SK-N-SH (cell line): ENCODE data around the gene RGMA. TPM values are rescaled to one million over a fixed set of nuclear protein-coding genes. Genes with fewer than 3 reads are reported as not detected.

Experiments used
- CTCF ChIA-PET: fragments of 300-600, 350-600 bp; formaldehyde crosslinking; extraction: SDS; loops from one replicate; lab custom pipeline; 2021; lab: Yijun Ruan, JAX
- POLR2A ChIA-PET: fragments of 350-600 bp; sonication (Branson Sonifier 250); formaldehyde crosslinking; extraction: SDS; loops from one replicate; lab custom pipeline; 2020; ENCODE audit warnings: antibody characterized with exemption, inconsistent platforms; lab: Yijun Ruan, JAX
- DNase-seq: peaks from one replicate; pipeline ENCODE4 v3.0.0; 2012
- H2AFZ ChIP-seq: fragments of 200-600 bp; sonication (generic); 2 replicates; pipeline ENCODE4 v1.8.1; 2016; ENCODE audit warnings: antibody characterized with exemption, mild to moderate bottlenecking, low read depth
- H3F3A ChIP-seq: fragments of 200-600 bp; sonication (generic); replicated peaks from 2 replicates; pipeline ENCODE3; 2016; ENCODE audit warnings: antibody characterized with exemption, mild to moderate bottlenecking; ENCODE audit not compliant: insufficient read depth
- H3K27ac ChIP-seq, 2 experiments: fragments of 200-500 bp in 1 of 2; fragments of 200-600 bp in 1 of 2; sonication (Bioruptor generic) in 1 of 2; sonication (generic), shearing (Covaris generic) in 1 of 2; 2 replicates each; pipeline versions ENCODE4 v1.5.1 to v1.6.1; 2014 to 2016; ENCODE audit warnings: low read depth in 2 of 2, inconsistent platforms in 1 of 2, low read length in 1 of 2, mild to moderate bottlenecking in 1 of 2, mixed read lengths in 1 of 2
- H3K27me3 ChIP-seq: fragments of 200-600 bp; sonication (generic), shearing (Covaris generic); 2 replicates; pipeline ENCODE4 v1.6.1; 2016; ENCODE audit warnings: mixed run types; ENCODE audit not compliant: insufficient read depth
- H3K36me3 ChIP-seq, 2 experiments: fragments of 200-500 bp in 1 of 2; fragments of 200-600 bp in 1 of 2; sonication (Bioruptor generic) in 1 of 2; sonication (generic) in 1 of 2; replicated peaks in 1 of 2; 2 replicates each; pipeline versions ENCODE3 to v1.5.1; 2014 to 2016; ENCODE audit warnings: low read length in 1 of 2, mild to moderate bottlenecking in 1 of 2; ENCODE audit not compliant: insufficient read depth in 2 of 2, control insufficient read depth in 1 of 2
- H3K4me1 ChIP-seq, 2 experiments: fragments of 200-500 bp in 1 of 2; fragments of 200-600 bp in 1 of 2; sonication (Bioruptor generic) in 1 of 2; sonication (generic), shearing (Covaris generic) in 1 of 2; 2 replicates each; pipeline versions ENCODE4 v1.5.1 to v1.6.1; 2014 to 2016; ENCODE audit warnings: low read depth in 1 of 2, low read length in 1 of 2, mixed run types in 1 of 2; ENCODE audit not compliant: insufficient read depth in 2 of 2, control insufficient read depth in 1 of 2
- H3K4me2 ChIP-seq: fragments of 200-600 bp; sonication (generic), shearing (Covaris generic); 2 replicates; pipeline ENCODE4 v1.6.1; 2017; ENCODE audit warnings: mixed run types
- H3K4me3 ChIP-seq, 2 experiments: fragments of 200-500 bp in 1 of 2; fragments of 200-600 bp in 1 of 2; sonication (Bioruptor generic) in 1 of 2; sonication (generic), shearing (Covaris generic) in 1 of 2; 2 replicates each; pipeline versions ENCODE4 v1.5.1 to v1.8.1; 2014 to 2016; ENCODE audit warnings: low read depth in 2 of 2, inconsistent platforms in 1 of 2, low read length in 1 of 2, mild to moderate bottlenecking in 1 of 2, mixed read lengths in 1 of 2, moderate library complexity in 1 of 2
- H3K79me2 ChIP-seq: fragments of 200-600 bp; sonication (generic); 2 replicates; pipeline ENCODE4 v1.8.1; 2017; ENCODE audit warnings: mild to moderate bottlenecking; ENCODE audit not compliant: insufficient read depth
- H3K9ac ChIP-seq: fragments of 200-600 bp; sonication (generic); 2 replicates; pipeline ENCODE4 v1.6.1; 2017; ENCODE audit warnings: mixed run types
- H3K9me2 ChIP-seq: fragments of 200-600 bp; sonication (generic); 2 replicates; pipeline ENCODE4 v1.6.1; 2017; ENCODE audit warnings: mixed run types
- H3K9me3 ChIP-seq: fragments of 200-600 bp; sonication (generic); 2 replicates; pipeline ENCODE4 v1.6.1; 2017; ENCODE audit warnings: mixed run types, mild to moderate bottlenecking, moderate library complexity
- H4K20me1 ChIP-seq: fragments of 200-600 bp; sonication (generic); 2 replicates; pipeline ENCODE4 v1.6.1; 2017; ENCODE audit warnings: mild to moderate bottlenecking, mixed run types; ENCODE audit not compliant: insufficient read depth
- CHD2 ChIP-seq: fragments of 150-350 bp; IDR thresholded peaks from 2 replicates; pipeline ENCODE4 v1.6.1; 2018; ENCODE audit warnings: low read length; ENCODE audit not compliant: partially characterized antibody
- GABPA ChIP-seq: IDR thresholded peaks from 2 replicates; pipeline ENCODE4 v1.4.0; 2012; ENCODE audit warnings: low read depth, mild to moderate bottlenecking
- MEF2A ChIP-seq: IDR thresholded peaks from 2 replicates; pipeline ENCODE4 v1.4.0; 2012; ENCODE audit warnings: low read depth, borderline replicate concordance
- NFIC ChIP-seq: IDR thresholded peaks from 2 replicates; pipeline ENCODE4 v1.4.0; 2012; ENCODE audit warnings: borderline replicate concordance
- SIN3A ChIP-seq: IDR thresholded peaks from 2 replicates; pipeline ENCODE4 v1.6.1; 2012; ENCODE audit warnings: low read depth, mild to moderate bottlenecking, low read length, moderate library complexity, borderline replicate concordance
- SMC3 ChIP-seq: IDR thresholded peaks from 2 replicates; pipeline ENCODE4 v1.6.1; 2012; ENCODE audit warnings: low read depth, low read length, improper control_type of control experiment
- TCF12 ChIP-seq: IDR thresholded peaks from 2 replicates; pipeline ENCODE4 v1.4.0; 2012
- YY1 ChIP-seq: IDR thresholded peaks from 2 replicates; pipeline ENCODE4 v1.4.0; 2012; ENCODE audit warnings: low read depth, mild to moderate bottlenecking
- WGBS: methylation state at CpG from one replicate; pipeline ENCODE4 v1.1.6; 2017; ENCODE audit warnings: low lambda C conversion rate; 5-methylcytosine and 5-hydroxymethylcytosine counted together
- polyA plus RNA-seq, 3 experiments: library from polyadenylated mRNA; depleted of rRNA; stranded (reverse); fragments of >200 nt; gene quantifications; 2 replicates each; pipeline ENCODE4 v1.2.3, GENCODE V29; 2012
- TF ChIP-seq, protein P1 (sequence below): IDR thresholded peaks from 2 replicates; pipeline ENCODE4 v1.6.1; 2012; ENCODE audit warnings: mild to moderate bottlenecking, low read depth, low read length, moderate library complexity
- TF ChIP-seq, protein P2 (sequence below): IDR thresholded peaks from 2 replicates; pipeline ENCODE4 v1.4.0; 2012; ENCODE audit warnings: low read depth, borderline replicate concordance
- TF ChIP-seq, protein P3 (sequence below): IDR thresholded peaks from 2 replicates; pipeline ENCODE4 v1.4.0; 2012; ENCODE audit warnings: low read depth, borderline replicate concordance
- TF ChIP-seq, protein P4 (sequence below): IDR thresholded peaks from 2 replicates; pipeline ENCODE4; 2012

The RGMA gene
- polyA plus RNA-seq, 1 of the 3 experiments (the other 2 are of a cell fraction) = 1.5 TPM

DNA sequence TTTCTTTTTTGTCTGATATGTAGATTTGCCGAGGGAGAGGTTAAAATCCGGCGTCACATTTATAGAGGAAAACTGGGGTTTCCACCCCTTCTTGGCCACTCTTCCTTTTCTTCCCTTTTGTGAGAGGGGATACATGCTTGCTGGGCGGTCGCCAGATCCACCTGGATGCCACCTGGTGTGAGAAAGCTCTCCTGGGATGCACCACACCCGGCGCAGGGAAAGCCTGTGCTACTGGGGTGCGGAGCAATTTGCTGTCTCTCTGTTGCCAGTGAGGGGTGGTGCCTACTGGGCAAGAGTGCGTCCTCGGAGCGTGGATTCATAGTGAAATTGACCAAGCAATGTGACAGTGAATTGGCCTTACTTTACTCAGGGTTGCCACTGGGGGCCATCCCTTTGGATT, 2.5 kb upstream of the RGMA start:
- Histone ChIP-seq H3K9ac (no peak overlapping the region), H3K9me2 (no peaks in the 10 kb centered on the region), H2AFZ (no peak overlapping the region), H3K27me3 (peaks cover 35% of the 10 kb centered on the region; the same call in 1 of the 2 replicates), H3K36me3 (no peaks in the 10 kb centered on the region), H4K20me1 (no peaks in the 10 kb centered on the region), H3K4me1 (peaks cover 0 to 8% of the 10 kb centered on the region in 2 experiments; a peak in 1 of 4 replicates), H3K9me3 (no peaks in the 10 kb centered on the region), H3K79me2 (no peaks in the 10 kb centered on the region), H3K27ac (no peak overlapping the region), H3F3A (no peaks in the 10 kb centered on the region), H3K4me2 (no peak overlapping the region), H3K4me3 (no peak overlapping the region)
- TF ChIP-seq, protein P1, sequence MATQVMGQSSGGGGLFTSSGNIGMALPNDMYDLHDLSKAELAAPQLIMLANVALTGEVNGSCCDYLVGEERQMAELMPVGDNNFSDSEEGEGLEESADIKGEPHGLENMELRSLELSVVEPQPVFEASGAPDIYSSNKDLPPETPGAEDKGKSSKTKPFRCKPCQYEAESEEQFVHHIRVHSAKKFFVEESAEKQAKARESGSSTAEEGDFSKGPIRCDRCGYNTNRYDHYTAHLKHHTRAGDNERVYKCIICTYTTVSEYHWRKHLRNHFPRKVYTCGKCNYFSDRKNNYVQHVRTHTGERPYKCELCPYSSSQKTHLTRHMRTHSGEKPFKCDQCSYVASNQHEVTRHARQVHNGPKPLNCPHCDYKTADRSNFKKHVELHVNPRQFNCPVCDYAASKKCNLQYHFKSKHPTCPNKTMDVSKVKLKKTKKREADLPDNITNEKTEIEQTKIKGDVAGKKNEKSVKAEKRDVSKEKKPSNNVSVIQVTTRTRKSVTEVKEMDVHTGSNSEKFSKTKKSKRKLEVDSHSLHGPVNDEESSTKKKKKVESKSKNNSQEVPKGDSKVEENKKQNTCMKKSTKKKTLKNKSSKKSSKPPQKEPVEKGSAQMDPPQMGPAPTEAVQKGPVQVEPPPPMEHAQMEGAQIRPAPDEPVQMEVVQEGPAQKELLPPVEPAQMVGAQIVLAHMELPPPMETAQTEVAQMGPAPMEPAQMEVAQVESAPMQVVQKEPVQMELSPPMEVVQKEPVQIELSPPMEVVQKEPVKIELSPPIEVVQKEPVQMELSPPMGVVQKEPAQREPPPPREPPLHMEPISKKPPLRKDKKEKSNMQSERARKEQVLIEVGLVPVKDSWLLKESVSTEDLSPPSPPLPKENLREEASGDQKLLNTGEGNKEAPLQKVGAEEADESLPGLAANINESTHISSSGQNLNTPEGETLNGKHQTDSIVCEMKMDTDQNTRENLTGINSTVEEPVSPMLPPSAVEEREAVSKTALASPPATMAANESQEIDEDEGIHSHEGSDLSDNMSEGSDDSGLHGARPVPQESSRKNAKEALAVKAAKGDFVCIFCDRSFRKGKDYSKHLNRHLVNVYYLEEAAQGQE = no peak
- TF ChIP-seq SIN3A = no peak
- TF ChIP-seq, protein P2, sequence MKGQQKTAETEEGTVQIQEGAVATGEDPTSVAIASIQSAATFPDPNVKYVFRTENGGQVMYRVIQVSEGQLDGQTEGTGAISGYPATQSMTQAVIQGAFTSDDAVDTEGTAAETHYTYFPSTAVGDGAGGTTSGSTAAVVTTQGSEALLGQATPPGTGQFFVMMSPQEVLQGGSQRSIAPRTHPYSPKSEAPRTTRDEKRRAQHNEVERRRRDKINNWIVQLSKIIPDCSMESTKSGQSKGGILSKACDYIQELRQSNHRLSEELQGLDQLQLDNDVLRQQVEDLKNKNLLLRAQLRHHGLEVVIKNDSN = no peak
- POLR2A ChIA-PET = no interaction called here
- DNase-seq = no peak
- CTCF ChIA-PET = interaction anchor here (0.6 to 2.2 kb wide), 4 partner anchors 16 to 1498 kb away, joined by 4 to 12 read pairs (median 4); no protein-coding TSS in a partner anchor
- WGBS = 77% methylated on average over 11 of the region's 11 CpGs

DNA sequence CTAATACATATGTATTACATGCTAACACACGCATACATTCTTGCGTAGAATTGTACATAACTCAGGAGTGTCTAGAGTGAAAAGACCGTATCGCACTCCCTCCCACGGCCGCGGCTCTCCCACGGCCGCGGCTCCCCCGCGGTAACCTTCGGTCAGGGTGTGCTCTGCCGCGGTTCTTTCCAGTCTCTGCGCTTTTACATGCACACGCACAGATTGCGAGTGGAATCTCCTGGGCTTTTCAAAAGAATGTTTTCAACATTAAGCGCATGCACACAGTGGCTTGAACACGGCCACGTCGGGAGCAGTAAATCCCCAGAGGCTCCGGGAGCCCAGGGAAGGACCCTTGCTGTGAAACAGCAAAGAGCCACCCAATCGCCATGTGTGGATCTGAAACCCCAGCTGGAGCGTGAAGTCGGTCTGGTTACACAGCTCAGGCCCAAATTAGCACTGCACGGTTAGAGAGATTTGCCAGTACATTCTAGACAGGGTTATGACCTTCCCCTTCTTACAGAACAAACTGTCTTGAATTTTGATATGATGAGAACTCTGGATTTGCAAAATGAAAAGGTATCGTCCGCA, 805 bp upstream of the RGMA start:
- 36% methylated on average over 20 of the region's 29 CpGs for WGBS
- H3K4me3 ChIP-seq = no peak overlapping the region; a peak in 1 of 4 replicates
- POLR2A ChIA-PET = interaction anchor here (0.6 kb wide), 1 partner anchor 631 kb away, joined by 3 read pairs; no protein-coding TSS in a partner anchor
- no peaks in the 10 kb centered on the region for H3K9me3 ChIP-seq
- no peak overlapping the region for H3K9ac ChIP-seq
- H3K27ac ChIP-seq = no peak overlapping the region
- 0 out of 2 replicates have a peak overlapping the region, but pooled peaks have one; percentile 28 for H3K4me2 ChIP-seq
- H3K9me2 ChIP-seq = no peaks in the 10 kb centered on the region
- CTCF ChIA-PET = interaction anchor here (1.0 to 2.2 kb wide), 4 partner anchors 13 to 1030 kb away, joined by 3 to 12 read pairs (median 4); no protein-coding TSS in a partner anchor
- no peaks in the 10 kb centered on the region for H3F3A ChIP-seq
- DNase-seq = no peak
- H3K27me3 ChIP-seq = peaks cover 45% of the 10 kb centered on the region; the same call in 1 of the 2 replicates
- no peaks in the 10 kb centered on the region for H4K20me1 ChIP-seq
- H3K36me3 ChIP-seq = no peaks in the 10 kb centered on the region
- no peaks in the 10 kb centered on the region for H3K79me2 ChIP-seq
- H2AFZ ChIP-seq = no peak overlapping the region
- H3K4me1 ChIP-seq = peaks cover 0 to 8% of the 10 kb centered on the region in 2 experiments; a peak in 1 of 4 replicates
- no peak for TF ChIP-seq GABPA
- TF ChIP-seq CHD2 = no peak
- no peak for TF ChIP-seq TCF12
- TF ChIP-seq YY1 = no peak
- no peak for TF ChIP-seq NFIC
- TF ChIP-seq, protein P3, sequence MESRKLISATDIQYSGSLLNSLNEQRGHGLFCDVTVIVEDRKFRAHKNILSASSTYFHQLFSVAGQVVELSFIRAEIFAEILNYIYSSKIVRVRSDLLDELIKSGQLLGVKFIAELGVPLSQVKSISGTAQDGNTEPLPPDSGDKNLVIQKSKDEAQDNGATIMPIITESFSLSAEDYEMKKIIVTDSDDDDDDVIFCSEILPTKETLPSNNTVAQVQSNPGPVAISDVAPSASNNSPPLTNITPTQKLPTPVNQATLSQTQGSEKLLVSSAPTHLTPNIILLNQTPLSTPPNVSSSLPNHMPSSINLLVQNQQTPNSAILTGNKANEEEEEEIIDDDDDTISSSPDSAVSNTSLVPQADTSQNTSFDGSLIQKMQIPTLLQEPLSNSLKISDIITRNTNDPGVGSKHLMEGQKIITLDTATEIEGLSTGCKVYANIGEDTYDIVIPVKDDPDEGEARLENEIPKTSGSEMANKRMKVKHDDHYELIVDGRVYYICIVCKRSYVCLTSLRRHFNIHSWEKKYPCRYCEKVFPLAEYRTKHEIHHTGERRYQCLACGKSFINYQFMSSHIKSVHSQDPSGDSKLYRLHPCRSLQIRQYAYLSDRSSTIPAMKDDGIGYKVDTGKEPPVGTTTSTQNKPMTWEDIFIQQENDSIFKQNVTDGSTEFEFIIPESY = no peak
- TF ChIP-seq SMC3 = no peak
- TF ChIP-seq, protein P1 = no peak
- TF ChIP-seq, protein P4, sequence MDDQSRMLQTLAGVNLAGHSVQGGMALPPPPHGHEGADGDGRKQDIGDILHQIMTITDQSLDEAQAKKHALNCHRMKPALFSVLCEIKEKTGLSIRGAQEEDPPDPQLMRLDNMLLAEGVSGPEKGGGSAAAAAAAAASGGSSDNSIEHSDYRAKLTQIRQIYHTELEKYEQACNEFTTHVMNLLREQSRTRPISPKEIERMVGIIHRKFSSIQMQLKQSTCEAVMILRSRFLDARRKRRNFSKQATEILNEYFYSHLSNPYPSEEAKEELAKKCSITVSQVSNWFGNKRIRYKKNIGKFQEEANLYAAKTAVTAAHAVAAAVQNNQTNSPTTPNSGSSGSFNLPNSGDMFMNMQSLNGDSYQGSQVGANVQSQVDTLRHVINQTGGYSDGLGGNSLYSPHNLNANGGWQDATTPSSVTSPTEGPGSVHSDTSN = no peak
- TF ChIP-seq MEF2A = no peak
